Left renal cortex interstitium (tissue), 4 donors: ENCODE results near the gene VIPR2. TPM values are rescaled to one million over a fixed set of nuclear protein-coding genes. Genes with fewer than 3 reads are reported as not detected.
A peak's percentile ranks its signal among the peaks of the same experiment; 100 is the strongest.
"Not testable (repeated sequence)": the region's sequence is repeated elsewhere in the genome, so short reads cannot be mapped to it uniquely, and the experiment has no call there.

Experiments
- DNase-seq, 4 donors: peaks; one replicate each; pipeline ENCODE4 v3.0.0-alpha.2; 2013; ENCODE audit warnings: low read depth in 4 of 4, low spot score in 2 of 4, missing footprints in 1 of 4
- polyA plus RNA-seq, 4 donors: library from polyadenylated mRNA; unstranded; fragments of 120-200 nt; gene quantifications; one replicate each; pipeline ENCODE4 v1.2.1, GENCODE V29; 2013; ENCODE audit not compliant: insufficient read length in 4 of 4

The VIPR2 gene, protein sequence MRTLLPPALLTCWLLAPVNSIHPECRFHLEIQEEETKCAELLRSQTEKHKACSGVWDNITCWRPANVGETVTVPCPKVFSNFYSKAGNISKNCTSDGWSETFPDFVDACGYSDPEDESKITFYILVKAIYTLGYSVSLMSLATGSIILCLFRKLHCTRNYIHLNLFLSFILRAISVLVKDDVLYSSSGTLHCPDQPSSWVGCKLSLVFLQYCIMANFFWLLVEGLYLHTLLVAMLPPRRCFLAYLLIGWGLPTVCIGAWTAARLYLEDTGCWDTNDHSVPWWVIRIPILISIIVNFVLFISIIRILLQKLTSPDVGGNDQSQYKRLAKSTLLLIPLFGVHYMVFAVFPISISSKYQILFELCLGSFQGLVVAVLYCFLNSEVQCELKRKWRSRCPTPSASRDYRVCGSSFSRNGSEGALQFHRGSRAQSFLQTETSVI
- 1 to 10 TPM; 2.5 to 3.8 (median 3.7) TPM for polyA plus RNA-seq

DNA sequence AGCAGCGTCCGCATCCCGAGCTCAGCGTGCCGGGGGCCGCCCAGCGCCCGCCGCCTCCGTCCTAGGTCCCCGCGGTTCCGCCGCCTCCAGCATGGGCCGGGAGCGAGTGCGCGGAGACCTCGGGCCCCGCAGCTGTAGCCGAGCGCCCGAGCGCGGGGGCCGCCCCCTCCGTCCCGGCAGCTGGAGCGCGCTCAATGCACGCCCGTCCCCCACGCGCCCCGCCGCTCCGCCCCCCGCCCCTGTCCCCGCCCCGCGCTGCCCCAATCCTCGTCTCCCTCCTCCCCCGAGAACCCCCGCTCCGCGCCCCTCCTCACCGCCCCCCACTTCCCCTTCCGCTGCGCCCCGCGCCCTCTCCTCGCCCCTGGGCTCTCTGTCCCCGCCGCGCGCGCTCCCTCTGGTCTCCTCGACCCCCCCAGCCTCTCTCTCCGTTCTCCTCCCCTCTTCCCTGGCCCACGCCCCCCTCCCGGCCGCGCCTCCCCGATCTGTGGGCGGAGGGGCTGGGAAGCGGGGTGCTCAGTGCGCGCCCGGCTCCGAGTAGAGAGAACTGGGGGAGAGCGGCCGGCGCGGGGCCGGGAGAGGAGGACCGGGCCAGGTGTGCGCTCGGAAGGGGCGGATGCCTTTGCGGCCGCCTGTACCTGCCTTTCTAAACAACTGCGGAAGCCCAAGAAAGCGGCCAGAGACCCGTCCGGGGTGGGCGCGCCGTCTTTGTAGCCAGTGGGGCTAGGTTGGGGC is at the start of gene VIPR2:
Gene VIPR2, minus strand, starts transcription at position 110 of the 732 bp plus-strand sequence. Its CDS starts 96 bp downstream, at position 14.
- DNase-seq = no peak

DNA sequence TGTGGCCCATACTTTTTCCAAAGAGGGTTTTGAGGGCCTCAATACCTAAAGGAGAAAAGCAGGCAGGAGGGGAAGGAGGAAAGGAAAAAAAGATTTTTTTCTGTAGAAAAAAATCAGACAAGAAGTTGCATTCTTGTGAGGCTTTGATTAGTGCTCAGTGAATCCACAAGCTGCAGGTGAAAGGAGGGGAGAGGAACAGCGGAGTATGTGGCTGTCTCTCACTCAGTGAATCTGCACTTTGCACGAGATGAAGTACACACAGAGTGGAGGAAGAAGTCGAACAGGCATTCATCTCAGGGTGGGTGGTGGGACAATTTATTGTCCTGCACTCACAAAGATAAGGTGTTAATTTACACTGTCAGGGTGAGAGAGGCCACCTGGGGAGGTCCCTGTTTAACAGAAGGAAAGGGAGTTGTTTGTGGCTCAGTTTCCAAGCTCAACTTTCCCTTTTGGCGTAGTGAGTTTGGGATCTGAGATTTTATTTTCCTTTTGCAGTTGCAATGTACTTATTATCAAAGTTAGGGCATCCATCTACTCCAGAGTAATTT is 49.0 kb upstream of the VIPR2 start:
- no peak for DNase-seq

DNA sequence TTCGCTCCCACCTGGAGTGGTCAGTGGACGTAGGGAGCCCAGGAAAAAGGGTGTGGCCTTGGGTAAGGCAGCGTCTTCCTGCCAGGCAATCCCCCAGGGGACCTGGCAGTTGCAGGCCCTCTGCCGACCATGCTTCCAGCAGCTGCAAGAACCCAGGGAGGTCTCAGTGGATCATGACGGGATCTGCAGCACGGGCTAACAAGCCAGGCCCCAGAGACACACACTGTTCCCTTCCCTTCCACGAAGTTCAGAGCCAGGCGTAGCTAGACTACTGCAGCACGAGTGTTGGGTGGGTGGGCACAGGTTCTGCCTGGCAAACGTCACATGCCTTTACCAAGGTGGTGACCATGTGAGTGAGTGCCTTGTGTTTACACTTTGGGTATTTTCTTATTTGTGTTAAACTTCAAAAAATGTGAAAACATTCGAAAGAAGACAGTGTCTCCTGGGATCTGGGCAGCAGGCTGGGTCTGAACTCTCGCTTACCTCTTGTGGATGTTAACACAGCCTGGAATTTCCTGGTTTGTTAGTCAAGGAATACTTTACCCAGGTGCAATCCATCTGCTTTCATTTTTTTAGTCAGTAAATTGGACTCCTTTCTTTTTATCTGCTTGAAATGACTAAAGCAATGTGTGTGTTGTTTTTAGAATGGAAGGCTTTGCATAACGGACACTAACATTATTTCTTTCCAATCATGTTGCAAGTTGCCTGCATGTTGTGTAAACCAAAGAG is 48.2 kb upstream of the VIPR2 start:
- no peak for DNase-seq

DNA sequence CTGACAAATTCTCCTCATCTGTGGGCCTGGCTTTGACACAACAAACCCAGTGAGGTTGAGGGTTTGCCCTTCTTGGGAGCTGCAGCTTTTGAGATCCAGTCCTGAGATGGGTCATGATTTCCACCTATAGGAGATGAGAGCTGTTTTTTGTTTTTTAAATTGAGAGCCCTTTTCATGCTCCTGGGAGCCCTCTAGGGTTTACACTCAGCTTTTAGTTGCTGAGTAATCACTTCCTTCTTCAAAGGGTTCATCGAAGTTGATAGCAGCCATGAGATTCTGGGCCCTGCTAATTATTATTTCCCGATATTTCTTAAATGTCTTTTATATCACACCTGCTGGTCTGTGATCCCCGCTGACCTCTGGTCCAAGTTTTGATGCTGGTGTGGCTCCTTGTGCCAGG is 47.3 kb upstream of the VIPR2 start:
- DNase-seq = no peak

DNA sequence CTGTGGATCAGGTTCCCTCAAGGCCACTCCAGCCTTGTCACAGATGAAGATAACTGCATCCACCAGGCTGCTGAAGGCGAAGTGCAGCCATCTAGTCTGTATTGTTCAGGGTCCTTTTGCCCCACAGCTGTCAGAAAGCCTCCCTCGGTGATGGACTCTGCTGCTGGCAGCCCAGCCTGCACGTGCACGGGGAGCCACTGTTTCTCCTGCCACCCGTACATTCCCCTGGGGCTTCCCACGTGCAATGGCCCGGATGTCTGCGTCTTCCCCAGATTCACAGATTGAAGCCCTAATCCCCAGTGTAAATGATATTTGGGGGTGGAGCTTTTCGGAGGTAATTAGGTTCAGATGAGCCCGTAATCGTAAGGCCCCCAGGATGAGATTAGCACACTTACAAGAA is 46.6 kb upstream of the VIPR2 start:
- DNase-seq = no peak

DNA sequence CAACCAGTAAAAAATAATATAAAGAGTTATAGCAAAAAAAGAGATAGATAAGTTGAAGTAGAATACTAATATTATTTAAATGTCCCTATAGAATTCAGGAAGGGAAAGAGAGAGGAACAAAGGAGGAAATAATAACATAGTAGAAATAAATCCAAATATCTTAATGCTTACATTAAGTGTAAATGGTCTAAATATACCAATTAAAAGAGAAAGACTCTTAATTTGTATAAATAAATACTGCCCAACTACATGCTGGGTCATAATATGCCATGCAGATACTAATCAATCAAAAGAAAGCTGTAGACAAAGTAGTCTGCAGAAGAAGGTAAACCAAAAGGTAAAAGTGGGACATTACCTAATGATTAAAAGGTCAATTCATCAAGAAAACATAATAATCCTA is 43.3 kb upstream of the VIPR2 start:
- no peak for DNase-seq

DNA sequence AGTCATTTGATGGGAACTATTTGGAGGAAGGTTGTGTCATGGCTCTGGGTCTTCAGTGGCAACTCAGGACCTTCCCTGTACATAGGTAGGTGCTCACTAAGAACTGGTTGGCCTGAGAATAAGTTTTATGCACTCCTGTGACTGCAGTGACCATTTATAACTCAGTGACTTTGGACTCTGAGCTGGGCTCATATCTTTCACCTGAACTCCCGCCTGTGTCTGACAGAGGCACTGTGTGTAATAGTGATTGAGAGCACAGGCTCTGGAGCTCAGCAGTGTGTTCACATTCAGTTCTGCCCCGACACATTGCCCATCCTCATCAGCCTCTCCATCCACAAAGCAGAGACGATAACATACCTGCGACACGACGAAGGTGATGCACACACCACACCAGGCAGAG is 34.6 kb upstream of the VIPR2 start:
- DNase-seq = no peak

DNA sequence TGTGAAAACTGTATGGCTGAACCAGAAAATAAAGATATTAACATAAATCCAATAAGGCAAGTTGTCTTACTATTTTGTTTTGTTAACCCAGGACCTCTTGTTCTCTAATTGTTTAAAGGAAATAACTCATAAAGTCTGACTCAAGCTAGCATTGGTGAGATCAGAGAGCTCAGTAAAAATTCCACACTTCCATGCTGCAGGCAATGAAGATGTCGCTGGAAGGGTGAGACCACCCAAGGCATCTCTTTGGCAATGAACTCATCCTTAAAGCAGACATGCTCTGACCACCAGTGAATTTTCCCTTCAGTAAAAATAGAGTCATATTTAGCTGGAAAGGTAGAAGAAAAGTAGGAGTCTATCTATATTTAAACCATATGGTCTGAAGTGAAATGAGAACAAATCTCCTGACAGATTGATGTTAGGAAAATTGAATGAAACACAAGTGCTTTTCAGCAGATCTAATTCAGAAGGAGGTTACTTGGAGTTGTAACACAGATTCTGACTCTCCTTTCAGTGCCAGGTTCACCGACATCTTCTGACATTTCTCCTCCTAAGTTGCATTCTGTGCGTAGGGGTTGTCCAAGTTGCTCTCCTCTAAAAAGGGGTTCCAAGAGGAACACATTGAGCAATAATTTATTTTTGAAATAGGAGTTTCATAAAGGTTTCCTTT is 32.8 kb upstream of the VIPR2 start:
- peak in 1 of 4 donors; percentile 14 for DNase-seq

DNA sequence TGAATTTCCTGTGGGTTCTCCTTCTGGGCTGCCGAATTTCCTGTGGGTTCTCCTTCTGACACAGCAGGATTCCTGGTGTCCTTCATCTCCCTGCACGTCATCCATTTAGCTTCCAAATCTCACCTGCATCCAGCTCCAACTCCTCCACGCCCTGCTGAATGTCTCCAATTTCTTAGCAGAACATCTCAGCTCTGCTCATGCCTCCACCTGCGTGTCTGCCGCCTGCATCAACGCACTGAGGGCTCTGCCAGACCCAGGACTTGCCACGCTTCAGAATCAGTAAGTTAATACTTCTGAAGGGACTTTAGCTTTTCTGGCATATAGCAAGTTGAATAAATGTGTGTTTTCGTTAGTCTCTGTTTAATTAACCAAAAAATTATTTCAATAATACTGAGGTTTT is 31.1 kb upstream of the VIPR2 start:
- no peak for DNase-seq

DNA sequence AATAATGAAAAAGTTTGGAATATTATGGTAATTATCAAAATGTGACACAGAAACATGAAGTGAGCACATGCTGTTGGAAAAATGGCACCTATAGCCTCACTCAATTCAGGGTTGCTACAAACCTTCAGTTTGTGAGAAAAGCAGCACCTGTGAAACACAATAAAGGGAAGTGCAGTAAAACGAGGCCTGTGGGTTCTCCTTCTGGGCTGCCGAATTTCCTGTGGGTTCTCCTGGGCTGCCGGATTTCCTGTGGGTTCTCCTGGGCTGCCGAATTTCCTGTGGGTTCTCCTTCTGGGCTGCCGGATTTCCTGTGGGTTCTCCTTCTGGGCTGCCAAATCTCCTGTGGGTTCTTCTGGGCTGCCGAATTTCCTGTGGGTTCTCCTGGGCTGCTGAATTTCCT is 30.4 kb upstream of the VIPR2 start:
- not testable (repeated sequence) for DNase-seq

DNA sequence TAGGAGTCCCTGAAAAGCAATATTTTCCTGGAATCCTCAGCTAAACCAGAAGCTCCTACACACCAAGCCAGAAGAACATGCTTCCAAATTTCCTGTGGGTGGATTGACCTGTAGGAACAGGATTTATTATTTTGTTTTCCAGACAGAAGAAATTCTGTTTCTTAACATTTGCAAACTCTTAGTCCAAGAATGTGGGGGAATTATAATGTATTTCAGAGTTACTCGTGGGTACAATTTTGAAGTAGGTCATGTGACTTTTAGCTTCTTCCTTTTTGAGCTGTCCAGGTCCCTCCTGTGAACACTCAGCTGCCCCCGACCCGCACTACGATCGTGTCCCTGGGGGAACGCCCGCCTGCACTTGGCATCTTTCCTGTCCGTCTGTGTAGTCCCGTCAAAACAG is 27.7 kb upstream of the VIPR2 start:
- no peak for DNase-seq

DNA sequence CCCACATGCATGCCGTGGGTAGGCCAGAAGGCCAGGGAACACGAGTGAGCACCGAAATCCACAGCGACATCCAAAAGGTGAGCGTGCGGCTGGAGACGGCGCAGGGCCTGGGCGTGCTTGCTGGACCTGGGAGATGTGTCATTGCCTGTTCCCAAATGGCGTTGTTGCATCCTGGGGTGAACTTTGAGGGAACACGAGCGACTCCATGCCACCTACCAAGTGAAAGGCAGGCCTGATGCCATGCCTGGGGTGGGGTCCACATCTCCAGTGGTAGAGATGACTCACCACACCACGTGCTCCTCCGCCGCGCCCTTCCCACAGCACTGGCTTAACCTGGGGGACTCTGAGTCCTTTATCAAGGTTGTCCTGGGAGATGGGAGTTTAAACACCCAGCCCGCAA is 24.7 kb upstream of the VIPR2 start:
- no peak for DNase-seq

DNA sequence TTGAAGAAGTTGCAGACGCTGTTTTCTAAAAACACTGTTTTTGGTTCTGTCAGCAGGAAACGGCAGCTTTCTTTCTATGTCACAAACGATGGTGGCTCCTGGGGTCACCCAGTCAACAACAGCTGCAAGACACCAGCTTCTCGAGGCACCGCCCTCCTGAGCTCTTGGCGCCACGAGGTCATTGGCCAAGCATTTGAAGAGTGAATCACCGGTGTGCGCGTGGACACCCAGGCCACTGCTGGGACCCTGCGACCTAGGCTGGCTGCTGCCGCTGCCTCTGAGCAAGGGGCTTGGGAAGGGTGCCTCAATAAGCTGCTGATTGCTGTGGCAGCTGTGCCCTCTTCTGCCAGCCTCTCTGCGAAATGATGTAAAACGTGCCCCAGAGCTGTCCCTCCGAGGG is 22.5 kb upstream of the VIPR2 start:
- no peak for DNase-seq

DNA sequence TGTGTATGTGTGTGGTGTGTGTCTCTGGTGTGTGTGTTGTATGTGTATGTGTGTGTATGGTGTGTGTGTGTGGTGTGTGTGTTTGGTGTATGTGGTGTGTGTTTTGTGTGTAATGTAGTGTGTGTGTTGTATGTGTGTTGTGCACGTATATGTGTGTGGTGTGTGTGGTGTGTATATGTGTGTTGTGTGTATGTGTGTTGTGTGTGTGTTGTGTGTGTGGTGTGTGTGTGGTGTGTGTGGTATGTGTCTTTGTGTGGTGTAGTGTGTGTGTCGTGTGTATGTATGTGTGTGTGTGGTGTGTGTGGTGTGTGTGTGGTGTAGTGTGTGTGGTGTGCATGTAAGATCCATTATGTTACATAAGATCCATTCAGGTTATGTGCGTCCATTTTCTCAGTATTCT is 21.9 kb upstream of the VIPR2 start:
- no peak for DNase-seq

DNA sequence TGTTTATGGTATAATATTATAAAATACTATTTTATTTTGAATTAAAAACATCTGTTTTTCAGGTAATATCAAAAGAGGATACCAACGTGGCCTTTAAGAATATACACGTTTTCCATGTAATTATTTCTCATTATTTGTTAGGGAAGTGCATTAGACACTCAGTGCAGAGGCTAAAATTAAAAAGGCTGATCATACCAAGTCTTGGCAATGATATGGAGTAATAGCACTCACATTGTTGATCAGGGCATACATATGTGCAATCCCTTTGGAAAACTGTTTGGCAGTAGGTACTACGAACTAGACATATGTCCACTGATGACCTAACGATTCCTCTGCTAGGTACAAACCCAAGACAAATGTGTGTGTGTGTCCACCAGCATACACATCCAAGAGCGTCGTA is 20.7 kb upstream of the VIPR2 start:
- DNase-seq = no peak

DNA sequence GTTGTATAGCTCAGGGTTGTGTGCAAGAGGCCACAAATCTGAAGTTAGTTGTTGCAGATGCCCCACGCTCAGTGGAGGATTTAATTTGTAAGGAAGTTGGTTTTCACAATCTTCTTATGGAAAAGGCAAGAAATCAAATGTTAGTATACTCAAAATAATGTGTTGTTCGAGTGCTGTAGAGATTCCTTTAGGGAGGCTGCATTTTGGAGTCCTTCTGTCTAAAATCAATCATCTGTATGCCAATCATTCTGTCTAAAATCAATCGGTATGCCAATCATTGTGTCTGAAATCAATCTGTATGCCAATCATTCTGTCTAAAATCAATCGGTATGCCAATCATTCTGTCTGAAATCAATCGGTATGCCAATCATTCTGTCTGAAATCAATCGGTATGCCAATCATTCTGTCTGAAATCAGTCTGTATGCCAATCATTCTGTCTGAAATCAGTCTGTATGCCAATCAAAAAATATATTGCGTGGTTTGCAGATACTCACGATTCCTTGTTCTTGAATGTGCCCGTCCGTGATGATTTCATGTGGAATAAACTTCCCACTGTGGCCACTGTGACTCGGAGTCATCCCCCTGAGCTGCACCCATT is 19.1 kb upstream of the VIPR2 start:
- not testable (repeated sequence) for DNase-seq

DNA sequence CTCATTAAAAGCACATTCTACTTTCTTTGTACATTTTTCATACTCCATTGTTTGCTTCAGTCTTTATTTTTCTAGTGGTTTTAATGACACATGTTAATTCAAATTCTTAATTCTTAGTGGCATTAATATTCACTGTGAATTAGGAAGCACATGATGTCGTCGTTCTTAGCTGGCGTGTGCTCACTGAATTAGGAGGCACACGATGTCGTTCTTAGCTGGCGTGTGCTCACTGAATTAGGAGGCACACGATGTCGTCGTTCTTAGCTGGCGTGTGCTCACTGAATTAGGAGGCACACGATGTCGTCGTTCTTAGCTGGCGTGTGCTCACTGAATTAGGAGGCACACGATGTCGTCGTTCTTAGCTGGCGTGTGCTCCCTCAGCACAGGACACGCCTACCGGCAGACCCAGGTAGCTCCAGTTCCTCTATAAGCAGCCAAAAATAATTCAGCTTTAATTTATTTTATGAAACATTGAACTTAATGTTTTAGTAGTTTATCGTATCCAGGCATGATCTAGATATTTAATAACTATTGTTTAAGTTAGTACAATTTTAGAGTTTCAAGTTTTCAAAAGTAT is 17.5 kb upstream of the VIPR2 start:
- not testable (repeated sequence) for DNase-seq

DNA sequence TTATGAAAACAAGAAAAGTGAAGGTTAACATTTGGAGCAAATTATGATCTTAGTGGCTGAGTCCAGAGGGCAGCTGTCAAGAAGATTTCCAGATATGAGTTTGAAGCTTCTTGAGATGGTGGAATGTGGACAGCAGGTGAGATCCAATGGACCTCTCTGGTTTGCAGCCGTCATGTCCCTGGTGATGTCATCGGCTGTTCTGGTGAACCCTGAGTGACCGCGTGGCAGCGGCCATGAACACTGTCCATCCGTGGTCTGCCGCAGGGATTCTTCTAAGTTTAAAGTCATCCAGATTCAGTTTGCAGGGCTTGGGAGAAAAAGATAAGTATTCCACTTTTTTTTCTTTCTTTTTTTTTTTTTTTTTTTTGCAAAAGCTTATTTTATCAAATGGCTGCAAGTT is 15.8 kb upstream of the VIPR2 start:
- no peak for DNase-seq

DNA sequence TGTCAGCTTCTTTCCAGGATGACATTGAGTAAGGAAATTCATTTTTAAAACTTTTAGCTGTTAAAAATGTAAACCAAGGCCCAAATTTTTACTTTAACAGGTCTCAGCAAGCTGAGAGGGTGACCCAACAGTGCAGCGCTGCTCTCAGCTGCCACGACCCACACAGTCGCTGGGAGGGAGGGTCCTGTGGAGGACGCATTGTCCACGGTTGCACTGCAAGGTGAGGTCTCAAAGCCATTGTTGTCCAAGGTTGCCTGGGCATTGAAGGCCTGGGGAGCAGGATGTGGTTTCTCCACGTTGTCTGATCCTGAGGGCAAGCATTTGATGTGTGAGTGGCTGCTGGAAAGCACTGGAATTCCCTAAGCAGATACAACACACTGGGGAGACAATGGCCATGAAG is 15.1 kb upstream of the VIPR2 start:
- no peak for DNase-seq
